K562 (cell line): Measurements from ENCODE around the gene ANKS4B. TPM values are rescaled to one million over a fixed set of nuclear protein-coding genes. Genes with fewer than 3 reads are reported as not detected.

ENCODE experiments used
- ATAC-seq: fragments of 200-7000 bp; cut with Tn5 transposase; 3 replicates; pipeline ENCODE4 v1.9.1; 2020; ENCODE audit warnings: moderate library complexity
- BruUV-seq: library from RNA; stranded (reverse); fragments of 400-500 nt; replicated peaks from 2 replicates; lab custom pipeline; 2021; lab: Mats Ljungman, UMichigan
- CTCF ChIA-PET: fragments of 300-600 bp; formaldehyde crosslinking; extraction: SDS; loops from one replicate; lab custom pipeline; 2021; ENCODE audit warnings: low intra/inter-chr PET ratio; lab: Yijun Ruan, JAX
- POLR2A ChIA-PET: fragments of 300-600, 350-650 bp; sonication (Branson Sonifier 250); formaldehyde crosslinking; extraction: SDS; loops from one replicate; lab custom pipeline; 2021; ENCODE audit warnings: antibody characterized with exemption, inconsistent platforms; lab: Yijun Ruan, JAX
- DNase-seq, 4 experiments: peaks; one replicate each; pipeline versions ENCODE4 v3.0.0 to v3.0.0-alpha.2; 2011 to 2018; ENCODE audit warnings: low spot score in 3 of 4, mixed read lengths in 3 of 4; ENCODE audit errors: extremely low read depth in 1 of 4
- FAIRE-seq: peaks from 2 replicates; lab custom pipeline; 2011; peaks lifted over from hg19 to GRCh38; lab: Jason Lieb, UNC
- H2AFZ ChIP-seq: 2 replicates; pipeline ENCODE4 v1.6.0; 2011; ENCODE audit warnings: low read depth, low read length, control low read depth, inconsistent platforms
- H3K27ac ChIP-seq: fragments of 200-600 bp; 3 replicates; pipeline ENCODE4 v1.8.0; 2011; ENCODE audit warnings: low read depth, mild to moderate bottlenecking, control low read depth, inconsistent platforms, low read length, moderate library complexity, mixed read lengths; ENCODE audit errors: extremely low read depth
- H3K27me3 ChIP-seq, 2 experiments: fragments of 300-600 bp in 1 of 2; 2 replicates in 1 of 2; 3 replicates in 1 of 2; pipeline versions ENCODE4 v1.6.0 to v1.8.0; 2011; ENCODE audit warnings: inconsistent platforms in 2 of 2, low read length in 2 of 2, mild to moderate bottlenecking in 1 of 2, mixed read lengths in 1 of 2, moderate library complexity in 1 of 2; ENCODE audit not compliant: control insufficient read depth in 2 of 2, insufficient read depth in 2 of 2
- H3K36me3 ChIP-seq: fragments of 300-600 bp; 3 replicates; pipeline ENCODE4 v1.8.0; 2011; ENCODE audit warnings: mild to moderate bottlenecking, low read length, inconsistent platforms; ENCODE audit not compliant: control insufficient read depth, insufficient read depth
- H3K4me1 ChIP-seq, 2 experiments: fragments of 200-600 bp in 1 of 2; replicated peaks in 1 of 2; 2 replicates in 1 of 2; 3 replicates in 1 of 2; pipeline versions ENCODE4 v1.5.1 to v1.8.0; 2011; ENCODE audit warnings: inconsistent platforms in 2 of 2, low read length in 2 of 2, mild to moderate bottlenecking in 1 of 2, mixed read lengths in 1 of 2, moderate library complexity in 1 of 2; ENCODE audit not compliant: control insufficient read depth in 2 of 2, insufficient read depth in 2 of 2
- H3K4me2 ChIP-seq: 2 replicates; pipeline ENCODE4 v1.6.1; 2011; ENCODE audit warnings: low read length, control low read depth, inconsistent platforms, mixed read lengths; ENCODE audit not compliant: insufficient read depth
- H3K4me3 ChIP-seq: fragments of 200-600 bp; sonication (generic), shearing (Covaris generic); 2 replicates; pipeline ENCODE4 v1.5.1; 2016; ENCODE audit warnings: control low read depth, inconsistent platforms
- H3K79me2 ChIP-seq: fragments of 200-600 bp; 3 replicates; pipeline ENCODE4 v1.8.0; 2011; ENCODE audit warnings: low read length, inconsistent platforms; ENCODE audit not compliant: control insufficient read depth, insufficient read depth
- H3K9ac ChIP-seq, 2 experiments: 2 replicates each; pipeline versions ENCODE4 v1.6.0 to v1.6.1; 2011; ENCODE audit warnings: low read depth in 2 of 2, low read length in 2 of 2, control low read depth in 1 of 2, inconsistent platforms in 1 of 2, mild to moderate bottlenecking in 1 of 2, mixed read lengths in 1 of 2; ENCODE audit not compliant: insufficient read depth in 1 of 2
- H3K9me1 ChIP-seq: one replicate; pipeline ENCODE4 v1.6.0; 2011; ENCODE audit warnings: inconsistent platforms, mild to moderate bottlenecking, low read length, moderate library complexity; ENCODE audit not compliant: control insufficient read depth, insufficient read depth
- H3K9me3 ChIP-seq: replicated peaks from 2 replicates; pipeline ENCODE4 v1.5.1; 2011; ENCODE audit warnings: low read depth, low read length, inconsistent platforms; ENCODE audit not compliant: control insufficient read depth, insufficient read depth
- H4K20me1 ChIP-seq: replicated peaks from 2 replicates; pipeline ENCODE4 v1.6.1; 2011; ENCODE audit warnings: low read length, inconsistent platforms, mixed read lengths; ENCODE audit not compliant: control insufficient read depth, insufficient read depth
- CBX3 ChIP-seq, 2 experiments: IDR thresholded peaks; 1 replicate in 1 of 2; 2 replicates in 1 of 2; pipeline ENCODE4 v1.6.1; 2012; ENCODE audit warnings: inconsistent platforms in 2 of 2, low read length in 2 of 2, borderline replicate concordance in 1 of 2, control low read depth in 1 of 2
- RFX1 ChIP-seq: fragments of 450-650 bp; IDR thresholded peaks from 2 replicates; pipeline ENCODE4 v1.6.1; 2016; ENCODE audit warnings: mild to moderate bottlenecking, moderate library complexity
- ZNF431 ChIP-seq: sonication (generic); formaldehyde crosslinking; IDR thresholded peaks from 2 replicates; pipeline ENCODE4 v1.8.0; 2022; ENCODE audit warnings: mild to moderate bottlenecking, missing genetic modification reagents
- ZNF77 ChIP-seq: fragments of 250-450 bp; sonication (Bioruptor Pico); IDR thresholded peaks from 2 replicates; pipeline ENCODE4 v1.5.0; 2020
- WGBS: fragments of 100-300 bp; shearing (Covaris generic); methylation state at CpG from one replicate; pipeline ENCODE4 v1.1.6; 2016; ENCODE audit warnings: low coverage, mixed read lengths; ENCODE audit not compliant: insufficient coverage; ENCODE audit errors: missing lambda C conversion rate; 5-methylcytosine and 5-hydroxymethylcytosine counted together
- in situ Hi-C: fragments of 300-500 bp; cut with MboI; formaldehyde crosslinking; loops from 4 replicates; pipeline ENCODE4 v1.15.0; 2018; ENCODE audit warnings: inconsistent platforms, mixed read lengths
- intact Hi-C: fragments of 100-400 bp; cut with micrococcal nuclease; formaldehyde crosslinking; loops from 2 replicates; pipeline ENCODE4 v1.14.2; 2022
- polyA plus RNA-seq, 8 experiments: library from polyadenylated mRNA; depleted of rRNA in 4 of 8; stranded (reverse) in 5 of 8; unstranded in 3 of 8; fragments of >200 nt; fragmentation: Nextera tagmentation in 2 of 8; fragmentation: Illumina TruSeq in 1 of 8; extraction: Ambion mirVana in 2 of 8; extraction: Trizol in 1 of 8; gene quantifications; 2 replicates each; pipeline versions ENCODE4 v1.2.1 to v1.2.3, GENCODE V29; 2011 to 2014; ENCODE audit warnings: inconsistent platforms in 1 of 8, missing spikeins in 1 of 8
- total RNA-seq, 7 experiments: library from RNA; depleted of rRNA in 6 of 7; stranded (reverse); fragments of >200 nt in 6 of 7; fragmentation: Illumina TruSeq in 2 of 7; extraction: Trizol in 2 of 7; gene quantifications; 2 replicates each; pipeline versions ENCODE4 v1.2.1 to v1.2.3, GENCODE V29; 2011 to 2021; ENCODE audit warnings: low replicate concordance in 1 of 7
- TF ChIP-seq, protein P1 (sequence below): fragments of 450-650 bp; formaldehyde crosslinking; conservative IDR thresholded peaks from 2 replicates; pipeline ENCODE4 v1.4.0; 2022; ENCODE audit warnings: mild to moderate bottlenecking, missing genetic modification characterization
- TF ChIP-seq, protein P2 (sequence below): sonication (generic); formaldehyde crosslinking; IDR thresholded peaks from 2 replicates; pipeline ENCODE4 v1.8.0; 2022; ENCODE audit warnings: missing genetic modification reagents, mild to moderate bottlenecking, moderate library complexity, borderline replicate concordance
- TF ChIP-seq, protein P3 (sequence below): fragments of 250-450 bp; sonication (Bioruptor Pico); IDR thresholded peaks from 2 replicates; pipeline ENCODE4 v1.5.0; 2021; ENCODE audit warnings: mild to moderate bottlenecking, moderate library complexity

The ANKS4B gene
- total and polyA plus RNA-seq, 9 of the 15 experiments (the other 6 are each of a cell fraction or from before 2014, with no cell fraction given) = not detected

DNA sequence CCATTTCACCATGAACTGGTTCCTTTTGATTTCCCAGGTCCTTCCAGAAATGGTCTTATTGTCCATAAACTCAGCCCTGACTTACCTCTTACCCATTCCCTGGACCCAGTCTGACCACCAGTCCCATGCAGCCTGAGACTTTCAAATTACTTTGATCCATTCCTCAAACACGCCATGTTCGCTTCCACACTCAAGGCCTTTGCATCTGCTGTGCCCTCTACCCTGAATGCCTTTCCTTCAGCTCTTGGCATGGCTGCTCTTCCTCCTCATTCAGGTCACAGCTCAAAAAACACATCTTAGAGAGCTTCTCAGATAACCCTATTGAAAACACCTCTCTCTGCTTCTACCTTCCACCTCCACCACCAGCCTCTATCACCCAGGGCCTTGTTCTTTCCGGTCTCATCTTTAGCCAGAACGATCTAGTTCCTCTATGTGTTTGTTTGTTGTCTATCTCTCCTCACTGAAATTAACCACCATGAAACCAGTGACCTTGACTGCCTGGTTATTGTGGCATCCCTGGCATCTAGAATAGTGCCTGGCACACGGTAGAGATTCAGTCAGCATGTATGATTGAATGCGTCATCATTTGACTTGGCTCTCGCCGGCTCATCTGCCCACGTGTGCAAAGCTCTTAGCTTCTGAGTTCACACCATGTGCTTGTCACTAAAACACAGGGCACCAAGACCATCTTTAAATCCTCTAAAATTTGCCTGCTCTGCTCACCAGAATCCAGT is 31.8 kb downstream of the ANKS4B start:
- peak overlapping the region; percentile 6; the same call in 1 of the 2 replicates for H2AFZ ChIP-seq
- H3K9me3 ChIP-seq = no peaks in the 10 kb centered on the region
- CTCF ChIA-PET = no interaction called here
- ATAC-seq = no peak
- H3K79me2 ChIP-seq = no peaks in the 10 kb centered on the region
- intact Hi-C loops = no loop called here
- WGBS = 80% methylated on average over 9 of the region's 9 CpGs
- TF ChIP-seq ZNF77 (CRISPR knock-in tag) (no peak), CBX3 (IDR thresholded peaks at IDR 0.05; ENCODE audit: borderline replicate concordance in 1 of 2, low read length in 2 of 2) (no peak)
- TF ChIP-seq, protein P1, sequence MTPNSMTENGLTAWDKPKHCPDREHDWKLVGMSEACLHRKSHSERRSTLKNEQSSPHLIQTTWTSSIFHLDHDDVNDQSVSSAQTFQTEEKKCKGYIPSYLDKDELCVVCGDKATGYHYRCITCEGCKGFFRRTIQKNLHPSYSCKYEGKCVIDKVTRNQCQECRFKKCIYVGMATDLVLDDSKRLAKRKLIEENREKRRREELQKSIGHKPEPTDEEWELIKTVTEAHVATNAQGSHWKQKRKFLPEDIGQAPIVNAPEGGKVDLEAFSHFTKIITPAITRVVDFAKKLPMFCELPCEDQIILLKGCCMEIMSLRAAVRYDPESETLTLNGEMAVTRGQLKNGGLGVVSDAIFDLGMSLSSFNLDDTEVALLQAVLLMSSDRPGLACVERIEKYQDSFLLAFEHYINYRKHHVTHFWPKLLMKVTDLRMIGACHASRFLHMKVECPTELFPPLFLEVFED = no peak
- no peaks in the 10 kb centered on the region for H4K20me1 ChIP-seq
- H3K9ac ChIP-seq = no peak overlapping the region
- POLR2A ChIA-PET = interaction anchor here (1.0 kb wide), 1 partner anchor 12 kb away, joined by 3 read pairs; the partner anchor contains the start of gene CRYM
- in situ Hi-C loops = no loop called here
- H3K4me1 ChIP-seq = peaks cover 28 to 29% of the 10 kb centered on the region in 2 experiments
- H3K4me3 ChIP-seq = no peak overlapping the region
- no peak for FAIRE-seq
- BruUV-seq = no TSS peak
- no peak for DNase-seq
- H3K27ac ChIP-seq = no peak overlapping the region
- no peak overlapping the region for H3K4me2 ChIP-seq
- H3K9me1 ChIP-seq = no peaks in the 10 kb centered on the region
- H3K27me3 ChIP-seq = no peaks in the 10 kb centered on the region
- no peaks in the 10 kb centered on the region for H3K36me3 ChIP-seq

DNA sequence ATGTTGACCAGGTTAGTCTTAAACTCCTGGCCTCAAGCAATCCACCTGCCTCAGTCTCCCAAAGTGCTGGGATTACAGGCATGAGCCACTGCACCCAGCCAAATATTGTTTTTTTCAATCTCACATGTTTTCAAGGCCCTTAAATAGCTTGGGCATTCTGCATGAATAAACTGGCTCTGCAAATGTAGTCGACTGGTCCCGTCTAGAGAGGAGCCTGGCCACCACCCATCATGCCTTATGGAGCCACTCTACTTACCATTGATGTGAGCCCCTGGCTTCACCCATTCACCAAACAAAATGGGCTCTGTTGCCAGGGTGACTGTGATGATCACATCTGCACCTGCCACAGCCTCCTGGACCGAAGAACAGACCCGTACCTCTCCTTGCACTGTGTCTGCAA is 33.8 kb downstream of the ANKS4B start:
- H3K9me3 ChIP-seq = no peaks in the 10 kb centered on the region
- WGBS = 38% methylated on average over 4 of the region's 4 CpGs
- H3K9ac ChIP-seq = no peak overlapping the region
- intact Hi-C loops = no loop called here
- ATAC-seq (no peak), DNase-seq (no peak), FAIRE-seq (no peak)
- no peaks in the 10 kb centered on the region for H3K79me2 ChIP-seq
- H3K4me2 ChIP-seq = no peak overlapping the region
- H3K9me1 ChIP-seq = no peaks in the 10 kb centered on the region
- H3K4me3 ChIP-seq = no peak overlapping the region
- H3K27ac ChIP-seq = no peak overlapping the region
- peak; percentile 21; the same call in 1 of the 2 replicates for TF ChIP-seq RFX1
- TF ChIP-seq, protein P2, sequence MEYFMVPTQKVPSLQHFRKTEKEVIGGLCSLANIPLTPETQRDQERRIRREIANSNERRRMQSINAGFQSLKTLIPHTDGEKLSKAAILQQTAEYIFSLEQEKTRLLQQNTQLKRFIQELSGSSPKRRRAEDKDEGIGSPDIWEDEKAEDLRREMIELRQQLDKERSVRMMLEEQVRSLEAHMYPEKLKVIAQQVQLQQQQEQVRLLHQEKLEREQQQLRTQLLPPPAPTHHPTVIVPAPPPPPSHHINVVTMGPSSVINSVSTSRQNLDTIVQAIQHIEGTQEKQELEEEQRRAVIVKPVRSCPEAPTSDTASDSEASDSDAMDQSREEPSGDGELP = no peak
- TF ChIP-seq, protein P3, sequence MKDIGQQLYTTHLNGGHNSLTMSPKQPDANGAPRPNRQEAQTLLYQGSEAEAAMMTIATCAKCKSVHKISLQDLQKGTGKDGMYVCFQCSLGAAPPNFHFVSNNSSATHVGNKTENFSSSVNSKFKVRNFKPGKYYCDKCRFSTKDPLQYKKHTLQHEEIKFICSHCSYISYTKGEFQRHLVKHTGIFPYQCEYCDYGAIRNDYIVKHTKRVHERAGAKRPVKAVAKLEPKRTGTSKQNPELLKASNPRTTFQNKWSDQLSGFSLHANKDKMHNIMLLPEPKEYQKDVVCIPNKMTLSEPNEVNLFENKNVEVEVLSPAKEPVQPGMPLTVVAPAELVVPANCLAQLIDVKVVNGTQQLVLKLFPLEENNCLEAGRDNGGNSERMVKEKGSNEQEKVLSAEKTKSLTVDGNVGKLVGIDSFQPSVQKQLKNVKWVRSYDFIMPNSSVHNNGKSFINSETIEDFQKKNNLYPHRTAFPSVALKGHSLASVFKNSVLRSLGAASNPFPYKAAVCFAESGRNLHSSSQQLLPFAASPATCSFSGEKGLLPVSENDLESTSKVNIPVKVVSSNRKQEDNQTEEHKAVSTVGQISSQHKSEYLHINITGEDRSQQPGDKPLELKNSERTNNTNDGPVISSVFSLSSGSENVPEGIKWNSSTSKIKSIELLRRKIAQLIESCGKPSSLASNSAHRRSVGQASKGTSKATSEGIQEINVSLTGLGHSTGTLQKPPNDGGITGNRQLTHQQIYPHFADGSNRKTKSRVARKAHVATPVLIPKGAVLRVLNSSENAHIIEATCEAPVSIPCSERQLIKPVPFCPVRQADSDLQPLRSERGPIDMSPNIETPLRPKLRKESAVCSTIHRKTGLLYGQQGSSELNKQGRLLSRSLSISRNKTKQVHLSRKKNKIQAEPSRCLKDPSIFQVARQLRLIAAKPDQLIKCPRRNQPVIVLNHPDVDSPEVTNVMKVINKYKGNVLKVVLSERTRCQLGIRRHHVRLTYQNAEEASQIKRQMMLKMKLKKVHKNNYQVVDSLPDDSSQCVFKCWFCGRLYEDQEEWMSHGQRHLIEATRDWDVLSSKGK = no peak
- TF ChIP-seq ZNF431 = no peak
- in situ Hi-C loops = no loop called here
- no peak overlapping the region for H2AFZ ChIP-seq
- ChIA-PET POLR2A (no interaction called here), CTCF (no interaction called here)
- H3K36me3 ChIP-seq = no peaks in the 10 kb centered on the region
- peaks cover 12 to 16% of the 10 kb centered on the region in 2 experiments for H3K4me1 ChIP-seq
- H3K27me3 ChIP-seq = no peaks in the 10 kb centered on the region
- BruUV-seq = no TSS peak
- no peaks in the 10 kb centered on the region for H4K20me1 ChIP-seq
